Left renal cortex interstitium (tissue), 4 donors: Measurements from ENCODE around the gene CTSE. TPM values are rescaled to one million over a fixed set of nuclear protein-coding genes. Genes with fewer than 3 reads are reported as not detected.

Experiments
- DNase-seq, 4 donors: peaks; one replicate each; pipeline ENCODE4 v3.0.0-alpha.2; 2013; ENCODE audit warnings: low read depth in 4 of 4, low spot score in 2 of 4, missing footprints in 1 of 4
- polyA plus RNA-seq, 4 donors: library from polyadenylated mRNA; unstranded; fragments of 120-200 nt; gene quantifications; one replicate each; pipeline ENCODE4 v1.2.1, GENCODE V29; 2013; ENCODE audit not compliant: insufficient read length in 4 of 4

CTSE gene
- polyA plus RNA-seq, 4 donors = 0.16 to 0.58 (median 0.25) TPM

DNA sequence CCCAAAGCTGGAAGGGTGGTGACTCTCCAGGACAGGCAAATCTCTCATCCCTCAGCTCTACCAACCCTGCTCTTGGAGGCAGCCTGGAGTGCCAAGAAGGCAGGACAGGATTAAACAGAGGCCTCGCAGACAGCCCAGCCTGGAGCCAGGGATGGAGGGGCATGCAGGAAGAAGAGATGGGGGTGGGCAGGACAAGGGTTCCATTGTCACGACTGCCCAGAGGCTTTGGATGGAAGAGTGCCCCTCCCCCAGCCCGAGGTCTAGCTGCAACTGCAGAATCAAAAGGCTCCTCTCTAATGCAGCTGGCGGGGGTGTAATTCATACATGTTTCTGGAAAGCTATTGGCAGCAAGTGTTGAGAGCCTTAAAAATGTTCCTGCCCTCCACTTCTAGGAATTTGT lies 29.3 kb downstream of the CTSE start:
- DNase-seq = no peak

GRCh38 chr1:205993068-205993467 lies 30.6 kb downstream of the CTSE start:
- DNase-seq = no peak

DNA sequence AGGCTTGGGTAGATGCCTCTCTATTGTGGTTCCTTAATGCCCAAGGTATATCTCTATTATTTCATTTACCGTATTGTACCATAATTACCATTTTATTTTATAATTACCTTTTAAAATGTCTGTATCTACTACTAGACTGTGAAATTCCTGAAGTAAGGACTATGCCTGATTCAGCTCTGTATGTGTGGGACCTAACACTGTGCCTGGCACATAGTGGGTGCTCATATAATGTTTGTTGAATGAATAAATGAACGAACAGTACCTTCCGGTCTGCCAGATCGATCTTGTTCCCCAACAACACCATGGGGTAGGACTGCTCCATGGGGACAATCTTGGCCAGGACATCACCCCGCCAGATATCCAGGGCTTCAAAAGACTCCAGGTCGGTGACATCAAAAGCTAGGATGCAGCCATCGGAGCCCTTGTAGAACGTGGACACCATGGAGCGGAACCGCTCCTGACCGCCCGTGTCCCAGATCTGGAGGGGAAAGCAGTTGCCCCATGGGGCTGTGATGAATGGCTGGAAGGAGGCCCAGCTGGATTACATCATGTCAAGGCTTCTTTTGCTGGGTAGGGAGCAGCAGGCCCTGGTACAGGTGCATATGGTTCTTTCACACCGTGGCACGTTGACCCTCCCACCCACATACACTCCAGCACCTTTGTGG lies 31.3 kb downstream of the CTSE start:
- DNase-seq = no peak

- no peak for DNase-seq
These were observed 32.5 kb downstream of the CTSE start for GRCh38 chr1:205991237-205991636.

GRCh38 chr1:205990226-205990625 lies 33.5 kb downstream of the CTSE start:
- no peak for DNase-seq

DNA sequence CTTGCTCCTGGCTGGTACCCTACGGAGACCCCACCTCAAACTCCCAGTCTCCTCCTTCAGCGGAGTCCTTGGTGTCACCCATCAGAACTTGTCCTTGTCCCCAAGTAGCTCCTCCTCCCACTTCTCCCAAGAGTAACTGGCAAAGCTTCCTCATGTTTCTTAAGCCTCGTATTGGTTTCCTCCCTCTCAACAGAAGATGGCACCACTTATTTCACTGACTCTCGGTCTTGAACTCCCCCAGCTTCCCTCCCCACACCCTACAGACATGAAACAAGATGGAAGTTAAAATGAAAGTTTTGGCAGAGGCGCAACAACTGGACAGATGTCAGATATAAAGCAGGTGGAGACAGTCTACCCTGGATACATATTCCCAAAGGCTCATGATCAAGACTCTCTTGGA lies 33.9 kb downstream of the CTSE start:
- DNase-seq = no peak

GRCh38 chr1:205988585-205988995 lies 35.1 kb downstream of the CTSE start:
- DNase-seq = no peak

DNA sequence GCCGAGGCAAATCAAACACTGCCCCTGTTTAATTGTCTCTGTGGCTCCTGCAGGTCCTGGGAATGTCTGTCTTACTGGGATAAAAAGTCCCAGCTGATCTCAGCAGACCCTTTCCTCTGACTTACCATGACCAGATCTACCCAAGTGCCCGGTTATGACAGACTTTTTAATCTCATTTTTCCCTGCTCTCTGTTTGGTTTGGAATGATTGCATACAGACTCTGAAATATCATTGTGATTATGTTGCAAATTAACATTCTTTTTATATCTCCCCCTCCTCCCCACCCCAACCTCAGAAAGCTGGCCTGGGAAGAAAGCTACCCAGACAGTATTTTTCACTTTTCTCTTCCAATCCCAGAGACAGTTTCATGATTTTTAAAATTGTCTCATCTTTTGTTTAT lies 36.8 kb downstream of the CTSE start:
- no peak for DNase-seq

GRCh38 chr1:205986292-205986691 lies 37.4 kb downstream of the CTSE start:
- no peak for DNase-seq

- no peak for DNase-seq
These were observed 38.2 kb downstream of the CTSE start for GRCh38 chr1:205985330-205986005.

DNA sequence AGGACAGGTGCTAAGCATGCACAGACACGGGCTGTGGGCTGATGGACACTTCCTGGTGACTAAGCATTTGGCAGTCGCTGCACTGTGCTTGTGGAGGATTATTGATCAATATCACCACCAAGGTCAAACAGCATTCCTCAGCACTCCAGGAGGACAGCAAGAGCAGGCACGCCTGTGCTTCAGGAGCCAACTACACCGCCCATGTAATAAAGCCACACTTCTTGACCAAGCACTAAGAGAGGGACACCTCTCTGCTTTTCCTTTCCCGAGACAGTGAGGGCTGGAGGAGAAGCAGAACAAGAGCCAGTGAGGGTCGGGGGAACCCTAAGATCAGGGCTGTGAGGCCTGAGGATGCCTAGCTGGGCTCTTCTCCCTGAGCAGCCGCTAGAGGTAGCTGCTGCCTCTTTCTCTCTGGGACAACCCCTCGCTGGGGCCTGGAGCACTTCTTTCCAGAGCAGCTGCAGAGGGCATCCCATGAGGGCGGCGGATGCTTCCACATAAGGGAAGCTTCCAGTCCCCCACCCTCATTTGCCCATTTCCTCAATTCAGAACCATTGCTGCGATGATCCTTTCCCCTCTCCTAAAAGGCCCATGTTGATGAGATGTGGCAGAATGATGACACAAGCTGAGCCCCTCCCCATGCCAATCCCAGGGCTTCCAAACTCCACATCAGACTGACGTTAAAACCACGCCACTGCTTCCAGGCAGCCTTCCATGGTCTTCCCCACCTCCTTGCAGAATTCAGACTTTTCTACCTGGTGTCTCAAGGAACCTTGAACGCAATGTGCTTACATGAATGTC lies 39.6 kb downstream of the CTSE start:
- no peak for DNase-seq

GRCh38 chr1:205981257-205981656 lies 42.4 kb downstream of the CTSE start:
- no peak for DNase-seq

DNA sequence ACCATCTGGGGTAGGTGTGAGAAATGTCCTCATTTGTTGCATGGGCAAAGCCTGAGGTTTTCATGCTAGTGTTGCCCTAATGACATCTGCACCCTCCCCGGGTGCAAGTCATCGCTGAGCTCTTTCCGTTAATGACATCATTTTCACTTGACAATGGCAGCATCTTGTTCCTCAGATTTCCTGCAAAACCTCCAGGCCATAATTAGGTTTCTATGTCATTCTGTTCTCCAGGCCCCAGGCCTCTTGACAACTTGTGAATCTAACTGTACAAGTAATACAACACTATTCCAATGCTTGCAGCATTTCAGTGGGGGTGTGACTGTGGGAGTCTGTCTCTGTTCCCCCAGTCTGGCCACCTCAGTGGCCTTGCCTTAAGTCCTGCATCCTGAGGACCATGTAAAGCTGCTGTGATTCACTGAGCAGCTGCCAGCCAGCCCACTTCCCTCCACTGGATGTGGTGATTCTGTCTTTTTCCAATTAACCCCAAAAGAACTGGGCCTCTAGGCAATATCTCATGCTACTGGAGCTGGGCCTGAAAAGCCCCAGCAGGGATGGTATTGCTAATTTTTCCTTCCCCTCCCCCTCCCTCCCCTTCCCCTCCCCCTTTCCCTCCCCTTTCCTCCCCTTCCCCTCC lies 43.3 kb downstream of the CTSE start:
- no peak for DNase-seq

- DNase-seq = no peak
These were observed 44.4 kb downstream of the CTSE start for GRCh38 chr1:205979301-205979700.

GRCh38 chr1:205978676-205979075 lies 45.0 kb downstream of the CTSE start:
- no peak for DNase-seq

GRCh38 chr1:205977402-205978014 lies 46.2 kb downstream of the CTSE start:
- DNase-seq = peak in 1 of 4 donors; percentile 56

GRCh38 chr1:205976708-205977401 lies 46.8 kb downstream of the CTSE start:
- DNase-seq = no peak

- DNase-seq = no peak
These were observed 47.7 kb downstream of the CTSE start for GRCh38 chr1:205976036-205976435.

GRCh38 chr1:205975387-205975998 lies 48.2 kb downstream of the CTSE start:
- no peak for DNase-seq

GRCh38 chr1:205974712-205975111 lies 49.0 kb downstream of the CTSE start:
- no peak for DNase-seq
